GM18867 (cell line): ENCODE data around the gene KLHL26.

Experiments
- ATAC-seq: cut with Tn5 transposase; IDR thresholded peaks from one replicate; pipeline ENCODE4 v1.9.1; 2021; ENCODE audit warnings: mild to moderate bottlenecking, moderate library complexity; ENCODE audit not compliant: unreplicated experiment

Gene KLHL26

DNA sequence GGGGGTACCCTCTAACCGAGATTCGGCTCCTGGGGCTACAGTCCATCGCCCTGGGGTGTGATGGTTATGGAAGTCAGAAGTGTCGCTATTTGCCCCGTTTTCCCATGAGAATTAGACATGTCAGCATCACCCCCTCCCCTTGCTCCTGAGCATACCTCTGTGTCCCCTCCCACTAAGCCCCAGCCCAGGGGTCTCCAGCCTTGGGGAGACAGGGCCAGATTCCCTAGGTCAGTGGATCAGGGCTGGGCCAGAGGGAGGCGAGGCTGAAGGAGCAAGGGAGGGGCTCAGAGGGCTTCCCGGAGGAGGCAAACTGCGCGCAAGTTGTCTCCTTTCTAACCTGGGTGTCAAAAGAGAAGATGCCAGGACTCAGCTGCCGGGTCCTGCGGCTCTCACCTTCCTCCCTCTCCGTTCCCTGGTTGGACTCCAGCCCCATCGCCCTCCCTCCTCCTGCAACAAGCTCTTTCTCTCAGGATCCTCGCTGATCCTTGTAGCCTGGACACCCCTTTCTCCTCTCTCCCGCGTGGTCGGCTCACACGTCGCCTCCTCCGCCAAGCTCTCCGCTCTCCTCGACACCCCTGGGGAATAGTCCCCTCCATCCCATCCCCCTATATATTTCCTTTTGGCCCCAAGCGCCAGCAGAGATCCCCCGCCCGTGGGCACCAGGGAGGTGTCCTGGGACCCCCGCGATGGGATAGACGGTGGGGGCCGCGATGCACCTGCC, 24.6 kb upstream of the KLHL26 start:
- no peak for ATAC-seq

DNA sequence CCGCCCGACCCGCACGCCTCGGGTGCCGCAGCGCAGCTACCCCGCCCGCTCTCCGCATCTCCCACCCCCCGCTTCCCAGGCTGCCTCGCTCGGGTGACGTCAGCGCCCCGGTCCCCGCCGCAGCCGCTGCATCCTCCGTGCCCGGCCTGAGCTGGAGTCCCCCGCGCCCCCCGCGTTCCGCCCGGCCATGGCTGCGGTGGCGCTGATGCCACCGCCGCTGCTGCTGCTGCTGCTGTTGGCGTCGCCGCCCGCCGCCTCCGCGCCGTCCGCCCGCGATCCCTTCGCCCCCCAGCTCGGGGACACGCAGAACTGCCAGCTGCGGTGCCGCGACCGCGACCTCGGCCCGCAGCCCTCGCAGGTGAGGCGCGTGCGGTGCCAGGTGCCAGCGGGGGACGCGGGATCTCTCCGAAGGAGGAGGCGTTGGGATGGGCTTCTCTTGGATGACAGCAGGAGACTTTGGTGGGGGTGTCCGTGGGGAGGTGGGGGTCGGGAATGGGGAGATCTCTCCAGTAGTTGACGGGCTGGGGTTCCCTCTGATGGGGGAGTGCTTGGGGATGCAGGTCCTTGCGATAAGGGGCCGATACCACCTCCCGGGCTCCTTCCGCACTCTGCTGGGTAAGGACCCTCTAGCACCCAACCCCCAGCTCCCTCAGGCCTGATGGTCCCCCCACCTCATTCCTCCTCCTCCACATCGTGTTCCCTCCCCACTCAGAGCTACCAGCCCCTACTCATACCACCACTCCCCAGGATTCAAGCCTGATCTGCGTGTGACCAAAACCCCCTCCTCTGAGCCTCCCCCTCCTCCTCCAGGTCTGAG, 23.8 kb upstream of the KLHL26 start, which contains the start of gene TMEM59L:
Gene TMEM59L (plus strand): TSS at position 99 of the 817 bp plus-strand sequence. CDS start 89 bp downstream, at position 188.
- no peak for ATAC-seq

DNA sequence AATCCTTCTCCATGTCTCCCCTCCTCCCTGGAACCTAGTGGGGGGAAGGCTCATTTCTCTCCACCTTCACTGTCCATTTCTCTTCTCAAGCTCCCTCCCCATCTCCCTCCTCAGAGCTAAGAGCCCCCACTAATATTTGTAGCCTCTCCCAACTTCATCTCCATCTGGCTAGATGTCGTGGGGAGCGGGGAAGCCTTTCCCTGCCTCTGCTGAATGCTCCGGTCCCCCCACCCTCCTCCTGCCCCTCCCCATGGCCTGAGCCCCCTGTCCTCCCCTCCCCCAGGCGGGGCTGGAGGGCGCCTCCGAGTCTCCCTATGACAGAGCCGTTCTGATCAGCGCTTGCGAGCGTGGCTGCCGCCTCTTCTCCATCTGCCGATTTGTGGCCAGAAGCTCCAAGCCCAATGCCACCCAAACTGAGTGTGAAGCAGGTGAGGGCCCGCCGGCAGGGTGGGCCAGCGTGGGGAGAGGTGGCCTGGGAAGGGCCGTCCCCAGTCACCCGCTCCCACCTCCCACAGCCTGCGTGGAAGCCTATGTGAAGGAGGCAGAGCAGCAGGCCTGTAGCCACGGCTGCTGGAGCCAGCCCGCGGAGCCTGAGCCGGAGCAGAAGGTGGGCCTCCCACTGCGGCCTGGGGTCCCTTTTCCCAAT, 23.1 kb upstream of the KLHL26 start:
- no peak for ATAC-seq

DNA sequence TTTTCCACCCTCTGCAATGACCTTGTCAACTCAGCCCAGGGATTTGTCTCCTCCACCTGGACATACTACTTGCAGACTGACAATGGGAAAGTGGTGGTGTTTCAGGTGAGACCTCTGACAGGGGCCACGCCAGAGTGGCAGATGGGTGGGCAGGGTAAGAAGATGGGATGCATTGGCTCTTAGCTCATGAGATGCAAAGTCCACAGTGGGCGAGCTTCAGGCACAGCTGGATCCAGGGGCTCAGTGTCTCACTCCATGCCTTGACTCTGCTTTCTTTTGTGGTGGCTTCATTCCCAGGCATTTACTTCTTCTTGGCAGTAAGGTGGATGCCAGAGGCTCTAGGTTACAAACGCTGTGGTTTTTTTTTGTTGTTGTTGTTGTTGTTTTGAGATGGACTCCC, 20.8 kb upstream of the KLHL26 start:
- no peak for ATAC-seq

DNA sequence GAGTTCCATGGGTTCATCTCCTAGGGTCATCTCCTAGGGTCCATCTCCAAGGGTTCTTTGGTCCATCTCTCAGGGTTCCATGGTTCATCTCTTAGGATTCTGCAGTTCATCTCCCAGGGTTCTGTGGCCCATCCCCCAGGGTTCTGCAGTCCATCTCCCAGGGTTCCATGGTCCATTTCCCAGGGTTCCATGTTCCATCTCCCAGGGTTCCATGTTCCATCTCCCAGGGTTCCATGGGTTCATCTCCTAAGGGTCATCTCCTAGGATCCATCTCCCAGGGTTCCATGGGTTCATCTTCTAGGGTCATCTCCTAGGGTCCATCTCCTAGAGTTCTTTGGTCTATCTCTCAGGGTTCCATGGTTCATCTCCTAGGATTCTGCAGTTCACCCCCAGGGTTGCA, 19.3 kb upstream of the KLHL26 start:
- no peak for ATAC-seq

DNA sequence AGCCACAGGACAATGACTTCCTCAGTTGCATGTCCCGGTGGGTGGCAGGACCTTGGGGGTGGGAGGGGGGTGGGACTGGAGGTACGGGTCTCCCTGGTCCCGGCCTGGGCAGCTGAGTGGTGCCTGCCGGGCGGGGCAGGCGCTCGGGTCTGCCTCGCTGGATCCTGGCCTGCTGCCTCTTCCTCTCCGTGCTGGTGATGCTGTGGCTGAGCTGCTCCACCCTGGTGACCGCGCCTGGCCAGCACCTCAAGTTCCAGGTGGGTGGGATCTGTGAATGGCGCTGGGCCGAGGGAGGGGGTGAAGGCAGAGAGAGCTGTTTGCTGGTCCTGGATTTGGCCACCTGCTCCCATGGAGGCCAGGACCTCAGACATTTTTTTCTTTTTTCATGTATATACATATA, 18.6 kb upstream of the KLHL26 start:
- no peak for ATAC-seq

DNA sequence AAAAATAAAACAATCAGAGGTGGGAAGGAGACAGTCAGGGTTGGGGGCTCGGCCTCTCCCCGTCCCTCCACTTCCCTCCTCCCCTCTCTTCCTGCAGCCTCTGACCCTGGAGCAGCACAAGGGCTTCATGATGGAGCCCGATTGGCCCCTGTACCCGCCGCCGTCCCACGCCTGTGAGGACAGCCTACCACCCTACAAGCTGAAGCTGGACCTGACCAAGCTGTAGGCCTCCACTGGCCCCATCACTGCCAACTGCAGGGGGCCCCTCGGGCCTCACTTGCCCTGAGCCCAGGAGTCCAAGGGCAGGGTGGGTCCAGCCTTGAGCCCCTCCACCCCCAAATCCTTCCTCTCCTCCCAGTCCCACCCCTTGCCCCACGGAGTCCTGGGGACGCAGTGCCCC, 16.5 kb upstream of the KLHL26 start:
- ATAC-seq: no peak

DNA sequence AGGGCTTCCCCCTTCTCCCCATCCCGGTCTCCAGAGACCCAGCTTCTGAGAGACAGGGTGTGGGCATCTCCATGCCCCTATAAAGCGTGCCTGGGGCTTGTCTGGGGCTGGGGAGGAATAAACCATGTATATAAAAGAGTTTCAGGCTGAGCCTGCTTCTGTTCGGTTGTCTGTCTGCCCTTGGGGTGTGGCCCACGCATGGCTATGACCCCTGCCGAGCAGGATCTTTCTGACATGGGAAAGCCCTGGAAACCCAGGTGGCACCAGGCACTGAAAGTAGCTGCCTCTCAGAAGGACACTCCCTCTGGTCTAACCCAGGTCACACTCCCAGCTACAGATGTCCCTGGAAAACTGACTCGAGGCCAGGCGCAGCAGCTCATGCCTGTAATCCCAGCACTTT, 15.9 kb upstream of the KLHL26 start:
- no peak for ATAC-seq

DNA sequence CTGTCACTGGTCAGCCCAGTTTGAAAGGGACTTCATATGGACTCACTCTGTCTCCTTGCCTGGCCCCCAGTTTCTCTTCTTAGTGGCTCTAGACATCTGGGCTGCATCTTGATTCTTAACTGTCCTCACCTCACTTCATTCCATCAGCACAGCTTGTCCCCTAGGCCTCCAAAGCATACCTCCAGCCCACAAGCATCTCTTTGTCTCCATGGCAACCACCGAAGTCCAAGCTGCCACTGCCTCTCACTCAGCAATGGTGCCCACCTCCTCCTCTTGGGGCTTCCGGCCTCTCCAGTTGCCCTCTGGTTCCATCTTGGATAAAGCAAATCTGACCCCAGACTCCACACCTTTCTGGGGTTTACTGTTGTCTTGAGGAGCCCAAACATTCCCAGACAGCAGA, 9.9 kb upstream of the KLHL26 start:
- ATAC-seq: no peak

DNA sequence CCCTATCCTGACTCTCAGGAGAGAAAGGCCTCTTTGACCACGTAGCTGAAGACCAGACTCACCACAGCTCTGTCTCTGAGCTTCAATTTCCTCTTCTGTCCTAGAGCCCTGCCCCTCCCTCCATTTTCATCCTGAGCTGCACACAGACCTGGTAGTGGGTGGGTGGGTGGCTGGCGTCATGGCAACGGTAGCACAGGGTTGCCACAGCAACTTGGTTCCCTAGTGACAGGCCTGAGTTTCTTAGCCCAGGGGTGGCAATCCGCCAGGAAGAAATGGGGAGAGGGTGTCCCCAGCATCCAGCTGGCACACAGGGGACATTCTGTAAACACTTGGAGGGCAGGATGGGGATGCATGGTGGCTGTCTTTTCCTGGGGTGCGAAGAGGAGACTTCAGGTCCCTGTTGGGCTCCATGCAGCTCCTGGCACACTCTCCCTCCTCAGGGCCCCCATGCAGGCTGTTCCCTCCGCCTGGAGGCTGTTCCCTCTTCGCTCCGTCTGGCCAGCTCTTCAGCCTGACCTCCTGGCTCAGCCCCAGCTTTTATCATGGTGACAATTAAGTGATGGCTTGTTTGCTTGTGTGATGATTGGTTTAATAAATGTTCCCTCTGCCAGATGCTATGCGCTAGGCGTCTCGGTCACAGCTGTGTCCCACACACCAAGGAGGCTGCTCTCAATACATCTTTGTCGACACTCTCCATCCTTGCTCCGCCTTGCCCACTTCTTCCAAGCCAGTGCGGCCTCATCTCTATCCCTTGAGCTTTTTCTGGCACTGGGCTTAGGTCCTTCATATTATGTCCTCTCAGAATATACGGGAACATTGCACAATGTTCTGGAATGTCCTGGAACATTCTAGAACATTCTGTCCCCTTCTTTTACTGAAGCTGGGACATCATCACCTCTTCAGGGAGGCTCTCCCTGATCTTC, 7.4 kb upstream of the KLHL26 start:
- no peak for ATAC-seq

DNA sequence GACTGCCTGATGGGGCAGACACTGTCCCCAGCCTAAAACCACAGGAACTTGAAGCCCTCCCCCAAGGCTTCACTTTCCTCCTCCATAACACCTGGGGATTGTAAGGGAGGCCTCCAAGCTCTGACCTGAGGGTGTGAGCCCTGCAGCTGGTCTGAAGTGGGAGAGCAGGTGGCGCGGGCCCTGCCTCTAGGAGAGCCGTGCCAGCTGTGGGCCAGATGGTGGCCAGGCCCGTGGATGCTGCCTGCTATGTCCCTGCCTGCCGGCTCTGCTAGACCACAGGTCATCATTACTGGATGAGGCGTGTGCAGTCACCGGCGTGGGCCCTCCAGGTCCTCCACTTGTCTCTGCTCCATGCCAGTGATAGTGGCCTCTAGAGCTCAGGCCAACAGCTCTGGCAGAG, 3.5 kb upstream of the KLHL26 start:
- ATAC-seq: no peak

DNA sequence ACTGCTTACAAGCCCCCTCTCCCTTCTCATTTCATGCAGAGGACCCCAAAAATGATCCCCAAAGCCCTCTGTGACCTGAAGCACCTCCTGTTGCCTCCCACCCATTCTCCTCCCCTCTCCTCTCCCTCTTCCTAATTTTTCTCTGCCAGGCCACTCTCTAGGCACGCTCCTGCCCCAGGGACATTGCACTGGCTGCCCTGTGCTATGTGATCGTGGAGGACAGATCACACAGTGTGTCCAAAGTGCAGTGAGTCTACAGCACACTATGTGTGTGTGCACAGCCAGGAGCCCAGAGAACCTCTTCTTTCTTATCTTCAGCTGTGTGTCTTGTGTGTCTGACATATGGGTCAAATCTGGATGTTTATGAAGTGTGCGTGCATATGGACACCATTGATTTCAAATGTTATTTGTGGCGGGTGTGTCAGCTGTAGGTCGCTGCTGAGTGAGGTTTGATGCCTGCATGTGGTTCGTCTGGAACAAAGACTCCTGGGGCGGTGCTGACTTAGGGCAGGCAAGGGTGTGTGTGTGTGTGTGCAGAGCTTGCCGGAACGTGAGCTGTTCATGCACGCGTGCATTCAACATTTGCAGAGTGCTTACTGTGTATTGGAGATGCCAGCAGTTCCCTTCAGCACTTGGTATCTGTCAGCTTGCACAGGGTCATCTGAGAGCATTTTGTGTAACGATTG, 2.1 kb upstream of the KLHL26 start:
- ATAC-seq: no peak

DNA sequence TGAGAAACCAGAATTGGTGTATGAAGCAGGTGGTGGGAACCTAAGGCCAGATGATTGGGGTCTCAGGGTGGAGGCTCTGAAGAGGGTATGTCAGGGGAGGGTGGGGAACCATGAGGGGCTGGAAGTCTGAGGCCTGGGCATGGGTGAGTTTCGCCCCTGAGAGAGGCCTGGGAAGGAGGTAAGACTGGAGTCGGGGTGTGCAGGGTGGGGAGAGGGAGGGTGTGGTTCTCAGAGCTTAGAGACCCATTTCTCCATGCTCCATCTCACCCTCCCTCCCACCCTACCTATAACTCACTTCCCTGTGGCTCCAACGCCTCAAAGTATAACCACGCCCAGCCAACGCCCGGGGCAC, 1.0 kb upstream of the KLHL26 start:
- ATAC-seq: no peak

DNA sequence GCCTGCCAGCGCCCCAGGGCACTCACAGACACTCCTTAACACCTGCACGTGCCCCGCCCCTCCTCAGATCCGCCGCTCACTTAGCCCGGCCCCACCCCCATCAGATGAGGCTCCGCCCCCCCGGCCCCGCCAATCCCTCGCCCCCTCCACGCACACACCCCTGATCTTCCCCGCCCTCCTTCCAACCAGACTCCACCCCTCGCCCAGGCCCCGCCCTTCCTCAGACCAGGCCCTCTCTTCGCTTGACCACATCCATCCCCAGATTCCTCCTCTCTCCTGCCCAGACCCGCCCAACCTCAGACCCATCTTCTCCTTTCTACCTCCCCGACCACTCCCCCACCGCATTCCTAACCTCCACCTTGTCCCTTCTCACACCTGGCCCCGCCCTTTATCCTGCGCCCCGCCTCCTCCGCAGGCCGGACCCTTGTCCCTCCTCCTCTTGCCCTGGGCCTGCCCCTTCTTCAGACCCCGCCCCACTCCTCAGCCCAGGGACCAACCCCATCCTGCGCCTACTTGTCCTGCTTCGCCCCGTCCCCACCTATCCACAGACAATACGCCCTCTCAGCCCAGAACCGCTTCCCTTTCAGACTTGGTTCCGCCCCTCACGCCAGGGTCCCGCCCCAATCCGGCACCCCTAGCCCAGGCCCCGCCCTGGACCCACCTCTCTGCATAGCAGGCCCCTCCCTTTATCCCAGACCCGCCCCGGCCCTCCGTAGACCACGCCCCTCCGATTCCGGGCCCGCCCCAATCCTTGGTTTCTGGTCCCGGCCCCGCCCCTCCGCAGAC, 452 bp upstream of the KLHL26 start:
- ATAC-seq: peak; percentile 84

DNA sequence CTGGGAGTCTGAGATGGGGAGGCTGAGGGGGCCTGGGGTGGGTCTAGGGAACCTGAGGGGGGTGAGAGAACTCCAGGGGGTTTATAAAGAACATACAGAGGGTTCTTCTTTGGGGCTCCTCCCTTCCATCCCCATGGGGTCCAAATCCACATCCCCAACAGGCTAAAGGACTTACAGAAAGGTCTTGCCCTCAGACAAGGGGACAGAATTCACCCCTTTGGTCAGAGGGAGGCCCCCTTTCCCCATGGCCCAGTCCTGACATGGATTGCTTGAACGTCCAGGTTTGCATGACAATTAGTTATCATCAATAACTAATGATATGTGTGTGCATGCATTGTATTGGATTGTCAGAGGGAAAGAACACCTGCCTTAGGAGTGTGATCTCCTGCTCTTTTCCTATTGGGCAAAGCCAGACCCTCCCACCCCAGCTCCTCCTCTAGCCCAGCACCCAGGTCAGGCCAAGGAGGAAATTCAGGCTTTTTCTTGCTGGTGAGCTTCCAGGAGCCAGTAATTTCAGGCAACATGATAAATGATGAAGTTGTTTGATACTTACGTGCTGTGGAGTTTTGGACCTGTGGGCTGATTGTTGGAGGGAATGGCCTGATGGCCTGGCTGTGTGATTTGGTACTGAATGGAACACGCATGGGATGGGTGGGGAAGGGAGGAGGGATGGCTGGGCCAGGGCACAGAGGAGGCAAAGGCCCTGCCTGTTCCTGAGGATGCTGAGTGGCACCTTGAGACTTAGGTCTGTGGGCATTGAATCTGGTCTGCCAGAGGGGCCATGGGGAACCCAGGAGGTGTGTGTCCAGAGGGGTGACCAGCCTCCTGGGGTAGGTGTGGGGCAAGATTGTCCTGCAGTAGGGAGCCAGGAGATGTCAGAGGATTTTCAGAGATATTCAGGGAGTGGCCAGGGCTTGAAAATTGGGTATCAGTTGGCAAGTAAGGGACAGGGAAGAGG, 1.1 kb downstream of the KLHL26 start:
- no peak for ATAC-seq

DNA sequence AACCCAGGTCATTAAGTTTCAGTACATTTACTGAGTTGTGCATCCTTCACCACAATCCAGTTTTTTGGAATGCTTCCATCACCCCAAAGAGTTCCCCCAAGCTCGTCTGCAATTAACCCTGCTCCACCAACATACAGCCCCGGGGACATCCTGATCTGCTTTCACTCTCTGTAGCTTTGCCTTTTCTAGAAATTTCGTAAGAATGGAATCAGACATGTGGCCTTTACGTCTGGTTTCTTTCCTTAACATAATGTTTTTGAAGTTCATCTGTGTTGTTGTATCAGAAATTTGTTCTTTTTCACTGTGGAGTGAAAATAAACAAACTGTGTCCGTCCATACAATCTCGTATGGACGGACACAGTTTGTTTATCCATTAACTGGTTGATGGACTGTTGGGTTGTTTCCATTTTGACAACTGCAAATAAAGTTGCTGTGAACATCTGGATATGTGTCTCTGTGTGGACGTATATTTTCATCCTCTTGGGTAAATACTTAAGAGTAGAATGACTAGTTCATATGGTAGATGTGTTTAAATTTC, 2.9 kb downstream of the KLHL26 start:
- no peak for ATAC-seq

DNA sequence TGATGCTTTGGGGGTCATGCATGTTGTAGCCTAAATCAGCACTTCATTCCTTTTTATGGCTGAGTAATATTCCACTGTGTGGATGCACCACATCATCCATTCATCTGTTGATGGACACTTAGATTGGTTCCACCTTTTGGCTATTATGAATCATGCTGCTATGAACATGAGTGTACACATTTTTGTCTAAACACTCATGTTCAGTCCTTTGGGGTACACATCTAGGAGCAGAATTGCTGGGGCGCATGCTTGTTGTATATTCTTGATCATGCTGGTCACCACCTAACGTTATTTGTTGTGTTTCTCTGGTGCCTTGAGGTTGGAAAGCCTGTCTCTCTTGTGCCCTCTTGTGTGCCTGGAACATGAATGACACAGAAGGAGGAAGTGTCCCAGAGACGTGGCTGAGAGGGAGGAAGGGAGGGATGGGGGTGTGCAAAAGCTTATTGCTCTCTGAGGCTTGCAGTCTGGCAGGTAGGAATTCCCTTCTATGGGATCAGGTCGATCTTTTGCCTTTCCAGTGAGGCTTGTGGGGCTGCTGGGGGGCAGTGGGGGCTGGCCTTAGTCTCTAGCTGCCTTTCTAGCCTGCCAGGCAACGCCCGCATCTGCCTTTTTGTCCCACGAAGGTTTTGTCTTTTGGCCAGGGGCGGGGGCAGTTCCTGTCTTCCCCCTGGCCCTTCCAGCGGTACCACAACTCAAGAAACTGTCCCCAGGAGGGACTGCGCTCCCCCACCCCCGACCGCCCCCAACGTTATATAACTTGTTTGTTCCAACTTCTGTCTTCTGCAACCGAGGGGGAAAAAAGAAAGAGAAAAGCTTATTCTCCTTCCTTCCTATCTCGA, 7.6 kb downstream of the KLHL26 start:
- ATAC-seq: no peak
